B cell (primary cell): Measurements from ENCODE around the gene TBRG1.

Source experiments
- CTCF ChIP-seq: fragments of 200-600 bp; IDR thresholded peaks from one replicate; pipeline ENCODE4 v1.8.0; 2022; ENCODE audit warnings: antibody characterized with exemption, mild to moderate bottlenecking
- EZH2 ChIP-seq: IDR thresholded peaks from 2 replicates; pipeline ENCODE4 v1.6.1; 2012; ENCODE audit warnings: borderline replicate concordance, low read depth, mild to moderate bottlenecking, moderate library complexity, low read length; ENCODE audit not compliant: insufficient read depth, poor library complexity, severe bottlenecking

- TF ChIP-seq EZH2 (no peak), CTCF (no peak)
Measured at GRCh38 chr11:124577716-124578427, 44.8 kb upstream of the TBRG1 start.
